ENCODE data around the gene CELF4. TPM values are rescaled to one million over a fixed set of nuclear protein-coding genes. Genes with fewer than 3 reads are reported as not detected.

The CELF4 gene
- total and polyA plus RNA-seq, 12 donors = 0.42 to 16.9 (median 3.9) TPM; not detected in 1

GRCh38 chr18:37456873-37457272, 108.7 kb downstream of the CELF4 start:
- H3K4me3 ChIP-seq = no peak overlapping the region
- peaks cover 0 to 11% of the 10 kb centered on the region in 2 donors for H3K4me1 ChIP-seq (replicated peaks in 1 of 2)
- TF ChIP-seq POLR2A (IDR thresholded peaks at IDR 0.05) = no peak
- no peak for TF ChIP-seq CTCF (IDR thresholded peaks at IDR 0.05)
- intact Hi-C loops (cut with DNase I) = no loop called here
- DNase-seq = no peak
- no peaks in the 10 kb centered on the region for H3K9me3 ChIP-seq (replicated peaks in 1 of 3)
- no peaks in the 10 kb centered on the region for H3K36me3 ChIP-seq (replicated peaks in 1 of 2)
- no peaks in the 10 kb centered on the region for H3K27me3 ChIP-seq
- WGBS, 4 donors = 83 to 95% (median 89%) methylated on average over 2 to 5 of the region's 5 CpGs
- H3K27ac ChIP-seq = no peak overlapping the region

GRCh38 chr18:37456395-37456794, 109.2 kb downstream of the CELF4 start:
- Histone ChIP-seq H3K9me3 (replicated peaks in 1 of 3) (no peaks in the 10 kb centered on the region), H3K4me3 (no peak overlapping the region), H3K27me3 (no peaks in the 10 kb centered on the region), H3K4me1 (replicated peaks in 1 of 2) (peaks cover 0 to 12% of the 10 kb centered on the region in 2 donors), H3K36me3 (replicated peaks in 1 of 2) (no peaks in the 10 kb centered on the region), H3K27ac (no peak overlapping the region)
- no peak for TF ChIP-seq POLR2A (IDR thresholded peaks at IDR 0.05)
- no peak for TF ChIP-seq CTCF (IDR thresholded peaks at IDR 0.05)
- intact Hi-C loops (cut with DNase I) = no loop called here
- WGBS, 4 donors = 81 to 89% (median 82%) methylated on average over 5 of the region's 5 CpGs; no CpG with 5 or more reads in 1 of the 4 donors
- DNase-seq = no peak

GRCh38 chr18:37453752-37454151, 111.8 kb downstream of the CELF4 start:
- Histone ChIP-seq H3K36me3 (replicated peaks in 1 of 2) (no peaks in the 10 kb centered on the region), H3K4me3 (no peak overlapping the region), H3K4me1 (replicated peaks in 1 of 2) (peaks cover 0 to 12% of the 10 kb centered on the region in 2 donors), H3K27me3 (no peaks in the 10 kb centered on the region), H3K9me3 (replicated peaks in 1 of 3) (no peaks in the 10 kb centered on the region), H3K27ac (peak overlapping the region in 3 of 5 donors; percentile 21 to 80 (median 72))
- intact Hi-C loops (cut with DNase I) = no loop called here
- TF ChIP-seq POLR2A (IDR thresholded peaks at IDR 0.05) = no peak
- TF ChIP-seq CTCF (IDR thresholded peaks at IDR 0.05) = no peak
- WGBS, 4 donors = 55 to 70% (median 62%) methylated on average over 3 of the region's 3 CpGs
- DNase-seq = peak in 4 of 7 donors; percentile 14 to 25 (median 20)

- no peak for TF ChIP-seq POLR2A (IDR thresholded peaks at IDR 0.05)
- TF ChIP-seq CTCF (IDR thresholded peaks at IDR 0.05) = no peak
- intact Hi-C loops (cut with DNase I) = no loop called here
- no peaks in the 10 kb centered on the region for H3K27me3 ChIP-seq
- H3K9me3 ChIP-seq (replicated peaks in 1 of 3) = no peaks in the 10 kb centered on the region
- peak in 3 of 7 donors; percentile 7 to 20 (median 17) for DNase-seq
- no peak overlapping the region for H3K4me3 ChIP-seq
- WGBS, 4 donors = 56 to 62% (median 59%) methylated on average over 3 to 4 of the region's 4 CpGs
- H3K4me1 ChIP-seq (replicated peaks in 1 of 2) = peaks cover 0 to 12% of the 10 kb centered on the region in 2 donors
- H3K27ac ChIP-seq = peak overlapping the region in 3 of 5 donors; percentile 21 to 80 (median 72)
- no peaks in the 10 kb centered on the region for H3K36me3 ChIP-seq (replicated peaks in 1 of 2)
Measured at GRCh38 chr18:37452682-37453385, 112.8 kb downstream of the CELF4 start.
